Left lung (tissue), 10 donors: ENCODE measurements around the gene PARN. TPM values are rescaled to one million over a fixed set of nuclear protein-coding genes. Genes with fewer than 3 reads are reported as not detected.
"Not testable (repeated sequence)": the region's sequence is repeated elsewhere in the genome, so short reads cannot be mapped to it uniquely, and the experiment has no call there.

Experiments
- ATAC-seq: fragments of 200-7000 bp; cut with Tn5 transposase; one replicate; pipeline ENCODE4 v1.9.1; 2020; ENCODE audit warnings: moderate library complexity
- DNase-seq, 4 donors: peaks; one replicate each; pipeline ENCODE4 v3.0.0-alpha.2; 2013 to 2020
- H3K27ac ChIP-seq, 2 donors: fragments of 200-600 bp; sonication (generic) in 1 of 2; one replicate each; pipeline versions ENCODE4 v1.5.0 to v1.8.0; 2020 to 2021
- H3K27me3 ChIP-seq, 2 donors: fragments of 200-600 bp; sonication (generic) in 1 of 2; one replicate each; pipeline versions ENCODE4 v1.5.0 to v1.8.0; 2020 to 2021
- H3K36me3 ChIP-seq, 2 donors: fragments of 200-600 bp; sonication (generic) in 1 of 2; one replicate each; pipeline versions ENCODE4 v1.5.0 to v1.8.0; 2020 to 2021
- H3K4me1 ChIP-seq, 2 donors: fragments of 200-600 bp; one replicate each; pipeline ENCODE4 v1.8.0; 2021
- H3K4me3 ChIP-seq, 2 donors: fragments of 200-600 bp; sonication (generic) in 1 of 2; one replicate each; pipeline versions ENCODE4 v1.5.0 to v1.8.0; 2020 to 2021; ENCODE audit warnings: mild to moderate bottlenecking in 1 of 2
- H3K9me3 ChIP-seq, 2 donors: fragments of 200-600 bp; sonication (generic) in 1 of 2; one replicate each; pipeline versions ENCODE4 v1.5.0 to v1.8.0; 2020 to 2021
- CTCF ChIP-seq, 2 donors: fragments of 200-600 bp; sonication (generic) in 1 of 2; IDR thresholded peaks; one replicate each; pipeline versions ENCODE4 v1.5.0 to v1.8.0; 2021; ENCODE audit warnings: antibody characterized with exemption in 2 of 2
- intact Hi-C, 2 donors: fragments of 100-400 bp; cut with DNase I; formaldehyde crosslinking; loops; one replicate each; pipeline versions ENCODE4 v1.11.2 to v1.14.2; 2022
- polyA plus RNA-seq, 6 donors: library from polyadenylated mRNA; unstranded; fragments of 120-200 nt; gene quantifications; one replicate each; pipeline ENCODE4 v1.2.1, GENCODE V29; 2013; ENCODE audit not compliant: insufficient read length in 6 of 6
- total RNA-seq, 2 donors: library from RNA; stranded (reverse); fragmentation: NEBNext Ultra II Directional; extraction: Animal tissue kit (Norgen Biotek cat#: 25700); gene quantifications; one replicate each; pipeline ENCODE4 v1.2.1, GENCODE V29; 2021
- donor health status: DM: no; HTN: yes; CAD: no.
- donor health status: DM: no; HTN: no; CAD: no.

The PARN gene
- total and polyA plus RNA-seq, 8 donors, result 26.9 to 37.9 (median 27.7) TPM

DNA sequence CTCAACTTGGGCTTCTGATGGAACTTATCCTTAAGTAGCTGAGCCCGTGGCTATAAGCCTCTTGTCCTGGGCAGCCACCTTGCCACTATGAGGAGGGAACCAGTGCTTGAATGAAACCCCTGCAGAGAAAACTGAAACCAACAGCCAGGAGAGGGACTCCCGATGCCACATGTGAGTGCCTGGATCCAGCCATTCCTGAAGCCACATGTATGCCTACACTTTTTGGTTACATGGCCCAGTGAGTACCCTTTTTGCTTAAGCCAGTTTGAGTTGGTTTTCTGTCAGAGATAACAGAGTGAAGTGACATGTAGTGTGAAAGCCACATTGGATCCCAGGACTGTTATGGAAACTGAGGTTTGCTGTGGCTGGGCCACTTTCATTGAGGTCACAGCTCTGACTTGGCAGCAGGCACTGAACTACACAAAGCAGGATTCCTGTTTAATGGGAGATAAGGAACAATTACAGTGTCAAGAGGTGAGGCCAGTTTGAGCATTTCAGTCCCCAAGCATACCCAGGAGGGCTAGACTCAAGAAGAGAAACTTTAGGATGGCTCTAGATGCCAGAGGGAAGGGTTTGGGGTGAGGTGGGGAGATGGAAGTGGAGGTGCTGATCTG is 222.2 kb downstream of the PARN start:
- no peak overlapping the region for H3K27ac ChIP-seq

DNA sequence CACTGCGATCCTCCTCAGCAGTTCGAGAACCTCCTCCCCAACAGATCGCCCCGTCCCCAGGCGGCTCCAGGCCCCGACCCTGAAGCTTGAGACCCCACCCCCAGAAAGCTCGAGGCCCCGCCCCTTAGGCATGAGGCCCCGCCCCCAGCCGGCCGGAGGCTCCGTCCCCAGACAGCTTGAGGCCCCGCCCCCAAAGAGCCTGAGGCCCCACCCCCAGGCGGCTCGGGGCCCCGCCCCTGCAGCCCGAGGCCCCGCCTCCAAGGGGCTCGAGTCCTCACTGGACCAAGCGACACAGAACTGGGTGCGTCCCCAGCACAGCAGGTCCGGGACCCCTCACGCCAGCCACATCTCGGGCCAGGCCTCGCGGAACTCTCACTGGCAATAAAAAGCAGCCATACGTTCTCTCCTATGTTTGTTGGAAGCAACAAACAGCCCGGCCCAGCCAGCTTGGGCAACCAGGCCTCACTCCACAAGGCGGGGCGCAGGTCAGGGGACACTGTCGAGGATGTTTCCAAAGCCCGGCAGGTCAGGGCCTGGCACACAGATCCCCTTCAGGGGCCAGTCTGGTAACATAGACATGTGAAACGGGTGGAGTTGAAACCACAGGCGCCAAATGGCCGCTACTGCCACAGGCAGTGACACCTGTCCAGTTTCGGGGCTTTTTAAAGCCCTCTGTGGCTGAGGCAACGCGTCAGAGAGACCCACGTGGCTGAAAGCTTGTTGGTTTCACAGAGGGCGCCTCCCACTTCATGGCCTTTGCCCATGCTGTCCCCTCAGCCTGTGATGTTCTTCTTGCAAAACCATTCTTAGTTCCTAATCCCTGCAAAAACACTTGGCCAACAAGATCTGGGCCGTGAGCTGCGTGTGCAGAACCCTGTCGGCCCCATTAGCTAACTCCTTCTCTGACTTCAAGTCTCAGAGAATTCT is 224.2 kb downstream of the PARN start:
- Histone ChIP-seq H3K4me1 (no peaks in the 10 kb centered on the region), H3K36me3 (no peaks in the 10 kb centered on the region), H3K4me3 (no peak overlapping the region), H3K27me3 (no peaks in the 10 kb centered on the region), H3K9me3 (no peaks in the 10 kb centered on the region), H3K27ac (no peak overlapping the region)
- intact Hi-C loops, result no loop called here
- DNase-seq (peak in 1 of 4 donors; percentile 20), ATAC-seq (peak; percentile 32)
- no peak for TF ChIP-seq CTCF (IDR thresholded peaks at IDR 0.05)

More for the DNA sequence above, 222.2 kb downstream of the PARN start:
- Histone ChIP-seq H3K4me1 (no peaks in the 10 kb centered on the region), H3K4me3 (no peak overlapping the region), H3K9me3 (no peaks in the 10 kb centered on the region), H3K36me3 (no peaks in the 10 kb centered on the region), H3K27me3 (no peaks in the 10 kb centered on the region)
- DNase-seq (no peak), ATAC-seq (no peak)
- intact Hi-C loops, result no loop called here
- no peak for TF ChIP-seq CTCF (IDR thresholded peaks at IDR 0.05)

GRCh38 chr16:14403001-14403389 is 227.1 kb downstream of the PARN start:
- H3K4me1 ChIP-seq, H3K4me3 ChIP-seq, H3K27me3 ChIP-seq, ATAC-seq, H3K9me3 ChIP-seq, intact Hi-C loops, H3K27ac ChIP-seq, H3K36me3 ChIP-seq: not testable (repeated sequence)
- DNase-seq, result peak in 1 of 4 donors; percentile 2

- intact Hi-C loops, H3K27ac ChIP-seq, H3K4me1 ChIP-seq, H3K9me3 ChIP-seq, H3K27me3 ChIP-seq, H3K36me3 ChIP-seq, H3K4me3 ChIP-seq, ATAC-seq: not testable (repeated sequence)
- peak in 1 of 4 donors; percentile 4 for DNase-seq
Measured at GRCh38 chr16:14402114-14403000, 227.7 kb downstream of the PARN start.

- DNase-seq, result peak in 1 of 4 donors; percentile 55
- H3K4me1 ChIP-seq, H3K36me3 ChIP-seq, ATAC-seq, H3K4me3 ChIP-seq, H3K9me3 ChIP-seq, H3K27ac ChIP-seq, intact Hi-C loops, H3K27me3 ChIP-seq: not testable (repeated sequence)
Measured at GRCh38 chr16:14401711-14402061, 228.4 kb downstream of the PARN start.

GRCh38 chr16:14400978-14401710 is 228.9 kb downstream of the PARN start:
- H3K4me1 ChIP-seq, ATAC-seq, H3K4me3 ChIP-seq, H3K36me3 ChIP-seq, H3K9me3 ChIP-seq, H3K27ac ChIP-seq, H3K27me3 ChIP-seq, intact Hi-C loops: not testable (repeated sequence)
- DNase-seq, result peak in 1 of 4 donors; percentile 20
